SK-N-SH (cell line): Measurements from ENCODE around the gene CYP27C1.

Source experiments
- EZH2phosphoT487 ChIP-seq: fragments of 200-600 bp; sonication (generic); IDR thresholded peaks from 2 replicates; pipeline ENCODE4 v1.6.1; 2017; ENCODE audit warnings: low read depth, mixed run types, mild to moderate bottlenecking, antibody characterized with exemption, moderate library complexity, borderline replicate concordance
- GABPA ChIP-seq: IDR thresholded peaks from 2 replicates; pipeline ENCODE4 v1.4.0; 2012; ENCODE audit warnings: low read depth, mild to moderate bottlenecking
- TAF1 ChIP-seq: IDR thresholded peaks from 2 replicates; pipeline ENCODE4 v1.6.1; 2012; ENCODE audit warnings: low read depth, mild to moderate bottlenecking, low read length, moderate library complexity, borderline replicate concordance
- TF ChIP-seq, protein P1 (sequence below): fragments of 200-600 bp; sonication (generic); IDR thresholded peaks from 2 replicates; pipeline ENCODE4 v1.6.1; 2017; ENCODE audit warnings: antibody characterized with exemption, mild to moderate bottlenecking, moderate library complexity

- TF ChIP-seq EZH2phosphoT487: no peak
- no peak for TF ChIP-seq TAF1
- TF ChIP-seq GABPA: no peak
- TF ChIP-seq, protein P1, sequence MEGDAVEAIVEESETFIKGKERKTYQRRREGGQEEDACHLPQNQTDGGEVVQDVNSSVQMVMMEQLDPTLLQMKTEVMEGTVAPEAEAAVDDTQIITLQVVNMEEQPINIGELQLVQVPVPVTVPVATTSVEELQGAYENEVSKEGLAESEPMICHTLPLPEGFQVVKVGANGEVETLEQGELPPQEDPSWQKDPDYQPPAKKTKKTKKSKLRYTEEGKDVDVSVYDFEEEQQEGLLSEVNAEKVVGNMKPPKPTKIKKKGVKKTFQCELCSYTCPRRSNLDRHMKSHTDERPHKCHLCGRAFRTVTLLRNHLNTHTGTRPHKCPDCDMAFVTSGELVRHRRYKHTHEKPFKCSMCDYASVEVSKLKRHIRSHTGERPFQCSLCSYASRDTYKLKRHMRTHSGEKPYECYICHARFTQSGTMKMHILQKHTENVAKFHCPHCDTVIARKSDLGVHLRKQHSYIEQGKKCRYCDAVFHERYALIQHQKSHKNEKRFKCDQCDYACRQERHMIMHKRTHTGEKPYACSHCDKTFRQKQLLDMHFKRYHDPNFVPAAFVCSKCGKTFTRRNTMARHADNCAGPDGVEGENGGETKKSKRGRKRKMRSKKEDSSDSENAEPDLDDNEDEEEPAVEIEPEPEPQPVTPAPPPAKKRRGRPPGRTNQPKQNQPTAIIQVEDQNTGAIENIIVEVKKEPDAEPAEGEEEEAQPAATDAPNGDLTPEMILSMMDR: no peak
Observed at GRCh38 chr2:127134235-127134634, 85.9 kb downstream of the CYP27C1 start.
